ENCODE data around the gene MAP1LC3B. TPM values are rescaled to one million over a fixed set of nuclear protein-coding genes. Genes with fewer than 3 reads are reported as not detected.

Gene MAP1LC3B
- total RNA-seq, 2 experiments from 2014 or later = 55.3 to 58.1 TPM

- ATAC-seq = no peak
- Mint-ChIP-seq H3K4me1 (ENCODE audit: low read depth) (no peaks in the 10 kb centered on the region), H3K9me3 (no peaks in the 10 kb centered on the region), H3K36me3 (ENCODE audit: low read depth) (peaks cover 2% of the 10 kb centered on the region), H3K27me3 (no peaks in the 10 kb centered on the region), H3K4me3 (no peak overlapping the region), H3K27ac (no peak overlapping the region)
- DNase-seq = no peak
- ChIA-PET POLR2A (no interaction called here), CTCF (interaction anchor here (0.9 to 1.2 kb wide), 3 partner anchors 10 to 210 kb away, joined by 3 to 8 read pairs (median 4); no protein-coding TSS in a partner anchor)
- intact Hi-C loops (cut with micrococcal nuclease) = no loop called here
- TF ChIP-seq CTCF (IDR thresholded peaks at IDR 0.05) = no peak
Observed at GRCh38 chr16:87426423-87427215, 34.5 kb downstream of the MAP1LC3B start.

GRCh38 chr16:87431926-87432325 lies 39.8 kb downstream of the MAP1LC3B start:
- H3K4me1 Mint-ChIP-seq (ENCODE audit: low read depth) = peaks cover 20% of the 10 kb centered on the region

GRCh38 chr16:87432330-87432915 lies 40.3 kb downstream of the MAP1LC3B start:
- H3K36me3 Mint-ChIP-seq (ENCODE audit: low read depth) = peaks cover 2% of the 10 kb centered on the region
- no peaks in the 10 kb centered on the region for H3K27me3 Mint-ChIP-seq
- H3K9me3 Mint-ChIP-seq = no peaks in the 10 kb centered on the region
- no peak overlapping the region for H3K27ac Mint-ChIP-seq
- POLR2A ChIA-PET = no interaction called here
- no peak for TF ChIP-seq CTCF (IDR thresholded peaks at IDR 0.05)
- ATAC-seq (no peak), DNase-seq (no peak)
- H3K4me3 Mint-ChIP-seq = no peak overlapping the region
- CTCF ChIA-PET = no interaction called here
- peaks cover 21% of the 10 kb centered on the region for H3K4me1 Mint-ChIP-seq (ENCODE audit: low read depth)
- intact Hi-C loops (cut with micrococcal nuclease) = loop anchor here (10.0 kb wide), 1 partner anchor 62 kb away; the partner anchor contains the start of gene ZCCHC14

More at GRCh38 chr16:87431926-87432325, 39.8 kb downstream of the MAP1LC3B start:
- no peak overlapping the region for H3K27ac Mint-ChIP-seq
- peaks cover 2% of the 10 kb centered on the region for H3K36me3 Mint-ChIP-seq (ENCODE audit: low read depth)
- H3K4me3 Mint-ChIP-seq = no peak overlapping the region
- ChIA-PET POLR2A (no interaction called here), CTCF (no interaction called here)
- ATAC-seq (no peak), DNase-seq (no peak)
- no peaks in the 10 kb centered on the region for H3K27me3 Mint-ChIP-seq
- no peak for TF ChIP-seq CTCF (IDR thresholded peaks at IDR 0.05)
- intact Hi-C loops (cut with micrococcal nuclease) = loop anchor here (10.0 kb wide), 1 partner anchor 63 kb away; the partner anchor contains the start of gene ZCCHC14
- H3K9me3 Mint-ChIP-seq = no peaks in the 10 kb centered on the region

GRCh38 chr16:87434146-87434667 lies 42.1 kb downstream of the MAP1LC3B start:
- Mint-ChIP-seq H3K36me3 (ENCODE audit: low read depth) (peaks cover 2% of the 10 kb centered on the region), H3K27ac (no peak overlapping the region), H3K4me1 (ENCODE audit: low read depth) (peaks cover 21% of the 10 kb centered on the region), H3K9me3 (no peaks in the 10 kb centered on the region), H3K27me3 (no peaks in the 10 kb centered on the region), H3K4me3 (no peak overlapping the region)
- intact Hi-C loops (cut with micrococcal nuclease) = loop anchor here (10.0 kb wide), 1 partner anchor 61 kb away; the partner anchor contains the start of gene ZCCHC14
- TF ChIP-seq CTCF (IDR thresholded peaks at IDR 0.05) = no peak
- ATAC-seq (no peak), DNase-seq (no peak)
- POLR2A ChIA-PET = no interaction called here
- CTCF ChIA-PET = interaction anchor here (1.9 kb wide), 1 partner anchor 201 kb away, joined by 4 read pairs; no protein-coding TSS in a partner anchor

Measured in activated CD8-positive, alpha-beta T cell treated with anti-CD3 and anti-CD28 coated beads for 36 hours (primary cell).